H9 (cell line): ENCODE results near the gene PLEKHM3. TPM values are rescaled to one million over a fixed set of nuclear protein-coding genes. Genes with fewer than 3 reads are reported as not detected.

ENCODE experiments used
- DNase-seq: peaks from one replicate; pipeline ENCODE4 v3.0.0-alpha.2; 2017
- H2AFZ ChIP-seq: one replicate; pipeline ENCODE4 v1.6.1; 2013; ENCODE audit warnings: mild to moderate bottlenecking, low read length, control low read depth, moderate library complexity
- H2AK5ac ChIP-seq: 2 replicates; pipeline ENCODE4 v1.6.1; 2013; ENCODE audit warnings: low read length, control low read depth, mixed read lengths; ENCODE audit not compliant: insufficient read length
- H2BK120ac ChIP-seq: one replicate; pipeline ENCODE4 v1.6.1; 2013; ENCODE audit warnings: low read depth, mild to moderate bottlenecking, low read length, control low read depth, inconsistent platforms; ENCODE audit not compliant: poor library complexity, severe bottlenecking
- H2BK12ac ChIP-seq: 2 replicates; pipeline ENCODE4 v1.6.1; 2013; ENCODE audit warnings: low read length, control low read depth, mixed read lengths, low read depth; ENCODE audit not compliant: insufficient read length
- H2BK15ac ChIP-seq: 2 replicates; pipeline ENCODE4 v1.6.1; 2013; ENCODE audit warnings: low read depth, low read length, control low read depth
- H2BK20ac ChIP-seq: one replicate; pipeline ENCODE4 v1.6.1; 2013; ENCODE audit warnings: low read depth, mild to moderate bottlenecking, low read length, control low read depth, inconsistent platforms; ENCODE audit not compliant: poor library complexity, severe bottlenecking
- H2BK5ac ChIP-seq: 2 replicates; pipeline ENCODE4 v1.6.1; 2013; ENCODE audit warnings: low read length, control low read depth, mixed read lengths; ENCODE audit not compliant: insufficient read length
- H3K14ac ChIP-seq: 2 replicates; pipeline ENCODE4 v1.6.1; 2013; ENCODE audit warnings: low read length, control low read depth; ENCODE audit not compliant: insufficient read depth
- H3K18ac ChIP-seq: 2 replicates; pipeline ENCODE4 v1.6.1; 2013; ENCODE audit warnings: low read depth, mild to moderate bottlenecking, mixed read lengths, low read length, control low read depth; ENCODE audit not compliant: insufficient read length
- H3K23ac ChIP-seq: 2 replicates; pipeline ENCODE4 v1.6.1; 2013; ENCODE audit warnings: low read length, control low read depth, mixed read lengths, low read depth; ENCODE audit not compliant: insufficient read length
- H3K23me2 ChIP-seq: 2 replicates; pipeline ENCODE4 v1.6.1; 2013; ENCODE audit warnings: low read depth, mild to moderate bottlenecking, mixed read lengths, low read length, control low read depth; ENCODE audit not compliant: insufficient read length, poor library complexity, severe bottlenecking
- H3K27ac ChIP-seq: 2 replicates; pipeline ENCODE4 v1.5.1; 2013; ENCODE audit warnings: low read length, control low read depth, mixed read lengths, low read depth; ENCODE audit not compliant: insufficient read length
- H3K27me3 ChIP-seq: 2 replicates; pipeline ENCODE4 v1.6.1; 2013; ENCODE audit warnings: low read length, control low read depth, inconsistent platforms; ENCODE audit not compliant: insufficient read depth
- H3K4ac ChIP-seq: 2 replicates; pipeline ENCODE4 v1.6.1; 2013; ENCODE audit warnings: low read depth, mild to moderate bottlenecking, control low read depth, inconsistent platforms, low read length, moderate library complexity
- H3K4me1 ChIP-seq: 2 replicates; pipeline ENCODE4 v1.6.1; 2013; ENCODE audit warnings: low read length, control low read depth, inconsistent platforms; ENCODE audit not compliant: insufficient read depth
- H3K4me2 ChIP-seq: 2 replicates; pipeline ENCODE4 v1.6.1; 2013; ENCODE audit warnings: low read length, control low read depth, mixed read lengths; ENCODE audit not compliant: insufficient read length, insufficient read depth
- H3K56ac ChIP-seq: 2 replicates; pipeline ENCODE4 v1.6.1; 2013; ENCODE audit warnings: low read depth, mild to moderate bottlenecking, mixed read lengths, low read length, control low read depth; ENCODE audit not compliant: insufficient read length
- H3K79me1 ChIP-seq: 2 replicates; pipeline ENCODE4 v1.6.1; 2013; ENCODE audit warnings: low read depth, mild to moderate bottlenecking, moderate library complexity, low read length, control low read depth, inconsistent platforms; ENCODE audit not compliant: insufficient read depth, poor library complexity, severe bottlenecking
- H3K79me2 ChIP-seq: 2 replicates; pipeline ENCODE4 v1.6.1; 2013; ENCODE audit warnings: low read length, control low read depth, inconsistent platforms; ENCODE audit not compliant: insufficient read depth
- H3K9ac ChIP-seq: 2 replicates; pipeline ENCODE4 v1.6.1; 2013; ENCODE audit warnings: low read length, control low read depth, mixed read lengths; ENCODE audit not compliant: insufficient read length; ENCODE audit errors: extremely low read depth
- H3K9me3 ChIP-seq: one replicate; pipeline ENCODE4 v1.6.1; 2013; ENCODE audit warnings: low read depth, low read length, inconsistent platforms; ENCODE audit not compliant: control insufficient read depth
- H3T11ph ChIP-seq: one replicate; pipeline ENCODE4 v1.6.1; 2013; ENCODE audit warnings: mild to moderate bottlenecking, low read length, control low read depth, inconsistent platforms
- H4K20me1 ChIP-seq: one replicate; pipeline ENCODE4 v1.6.1; 2013; ENCODE audit not compliant: control insufficient read depth, insufficient read length, insufficient read depth
- H4K5ac ChIP-seq: 2 replicates; pipeline ENCODE4 v1.6.1; 2013; ENCODE audit warnings: low read depth, mild to moderate bottlenecking, mixed read lengths, low read length, control low read depth; ENCODE audit not compliant: insufficient read length
- H4K8ac ChIP-seq: replicated peaks from 2 replicates; pipeline ENCODE4 v1.6.1; 2013; ENCODE audit warnings: low read length, control low read depth, mixed read lengths, low read depth; ENCODE audit not compliant: insufficient read length
- H4K91ac ChIP-seq: 2 replicates; pipeline ENCODE4 v1.6.1; 2013; ENCODE audit warnings: low read depth, mild to moderate bottlenecking, moderate library complexity, mixed read lengths, low read length, control low read depth; ENCODE audit not compliant: insufficient read length
- H3K27ac Mint-ChIP-seq, 3 experiments: 2 replicates in 2 of 3; 3 replicates in 1 of 3; pipeline ENCODE4 v1.8.0; 2020 to 2021; ENCODE audit warnings: mixed read lengths in 3 of 3, mild to moderate bottlenecking in 1 of 3, moderate library complexity in 1 of 3
- H3K27me3 Mint-ChIP-seq: 2 replicates; pipeline ENCODE4 v1.8.0; 2021; ENCODE audit warnings: low read depth, mild to moderate bottlenecking, moderate library complexity, mixed read lengths
- H3K36me3 Mint-ChIP-seq, 3 experiments: 2 replicates in 2 of 3; 3 replicates in 1 of 3; pipeline ENCODE4 v1.8.0; 2020 to 2021; ENCODE audit warnings: low read depth in 3 of 3, mixed read lengths in 3 of 3; ENCODE audit not compliant: insufficient read depth in 1 of 3
- H3K4me1 Mint-ChIP-seq, 2 experiments: 2 replicates each; pipeline ENCODE4 v1.8.0; 2020; ENCODE audit warnings: mixed read lengths in 2 of 2
- H3K4me3 Mint-ChIP-seq, 2 experiments: 2 replicates in 1 of 2; 3 replicates in 1 of 2; pipeline ENCODE4 v1.8.0; 2020 to 2021; ENCODE audit warnings: mild to moderate bottlenecking in 2 of 2, mixed read lengths in 2 of 2, moderate library complexity in 1 of 2
- H3K9me3 Mint-ChIP-seq, 2 experiments: 2 replicates in 1 of 2; 3 replicates in 1 of 2; pipeline ENCODE4 v1.8.0; 2020; ENCODE audit warnings: mild to moderate bottlenecking in 2 of 2, mixed read lengths in 2 of 2, moderate library complexity in 1 of 2
- CTCF ChIP-seq: fragments of 200-600 bp; sonication (generic); conservative IDR thresholded peaks from 3 replicates; pipeline ENCODE4 v1.8.0; 2021; ENCODE audit warnings: antibody characterized with exemption, mild to moderate bottlenecking
- WGBS: extraction: QIAGEN DNeasy Blood & Tissue Kit; methylation state at CpG from one replicate; pipeline ENCODE4 v1.1.7; 2013; ENCODE audit warnings: missing lambda C conversion rate, low lambda C conversion rate, mixed read lengths; ENCODE audit not compliant: insufficient read length; ENCODE audit errors: extremely low coverage; 5-methylcytosine and 5-hydroxymethylcytosine counted together
- total RNA-seq: library from RNA; stranded (reverse); gene quantifications from 2 replicates; pipeline ENCODE4 v1.2.1, GENCODE V29; 2021

The PLEKHM3 gene
- total RNA-seq, 1 experiment from 2014 or later: 7.5 TPM

- Histone ChIP-seq H3K23me2 (no peaks in the 10 kb centered on the region), H3K27me3 (no peaks in the 10 kb centered on the region), H3K23ac (no peak overlapping the region), H2BK120ac (peak overlapping the region; percentile 72), H3K56ac (no peak overlapping the region), H4K20me1 (no peaks in the 10 kb centered on the region), H2BK20ac (peak overlapping the region; percentile 86), H3K4ac (no peak overlapping the region; the same call in 1 of the 2 replicates), H2BK12ac (peak overlapping the region; percentile 95), H3K79me1 (no peaks in the 10 kb centered on the region), H3K4me2 (no peak overlapping the region), H3T11ph (peak overlapping the region; percentile 85), H4K91ac (no peak overlapping the region), H2BK15ac (no peak overlapping the region), H3K9me3 (no peaks in the 10 kb centered on the region), H4K5ac (no peak overlapping the region), H3K14ac (peak overlapping the region; percentile 90; the same call in 1 of the 2 replicates), H2AFZ (no peak overlapping the region), H2BK5ac (no peak overlapping the region), H3K18ac (peak overlapping the region; percentile 95), H3K9ac (peak overlapping the region; percentile 33), H2AK5ac (no peak overlapping the region), H3K4me1 (peaks cover 3% of the 10 kb centered on the region; the same call in 1 of the 2 replicates), H4K8ac (no peak overlapping the region), H3K79me2 (no peaks in the 10 kb centered on the region), H3K27ac (peak overlapping the region; percentile 72)
- peak; percentile 45 for DNase-seq
- H3K4me3 Mint-ChIP-seq: no peak overlapping the region
- no peaks in the 10 kb centered on the region for H3K9me3 Mint-ChIP-seq
- H3K36me3 Mint-ChIP-seq: no peaks in the 10 kb centered on the region
- H3K4me1 Mint-ChIP-seq: peaks cover 38 to 45% of the 10 kb centered on the region in 2 experiments
- H3K27ac Mint-ChIP-seq: peak overlapping the region in 2 of 3 experiments; percentile 93 to 95; a peak in 5 of 7 replicates
- H3K27me3 Mint-ChIP-seq: no peaks in the 10 kb centered on the region
- no CpG with 5 or more reads among the region's 9 CpGs for WGBS
- TF ChIP-seq CTCF: no peak
Observed at GRCh38 chr2:207933396-207934065, 91.8 kb downstream of the PLEKHM3 start.
